GM19438 (cell line): ENCODE measurements around the gene MTERF4.

Experiments
- ATAC-seq: cut with Tn5 transposase; IDR thresholded peaks from one replicate; pipeline ENCODE4 v1.9.1; 2021; ENCODE audit warnings: low read depth; ENCODE audit not compliant: unreplicated experiment

Gene MTERF4

GRCh38 chr2:241052677-241053360, 49.3 kb downstream of the MTERF4 start:
- ATAC-seq = no peak

GRCh38 chr2:241051578-241052487, 50.3 kb downstream of the MTERF4 start:
- no peak for ATAC-seq

DNA sequence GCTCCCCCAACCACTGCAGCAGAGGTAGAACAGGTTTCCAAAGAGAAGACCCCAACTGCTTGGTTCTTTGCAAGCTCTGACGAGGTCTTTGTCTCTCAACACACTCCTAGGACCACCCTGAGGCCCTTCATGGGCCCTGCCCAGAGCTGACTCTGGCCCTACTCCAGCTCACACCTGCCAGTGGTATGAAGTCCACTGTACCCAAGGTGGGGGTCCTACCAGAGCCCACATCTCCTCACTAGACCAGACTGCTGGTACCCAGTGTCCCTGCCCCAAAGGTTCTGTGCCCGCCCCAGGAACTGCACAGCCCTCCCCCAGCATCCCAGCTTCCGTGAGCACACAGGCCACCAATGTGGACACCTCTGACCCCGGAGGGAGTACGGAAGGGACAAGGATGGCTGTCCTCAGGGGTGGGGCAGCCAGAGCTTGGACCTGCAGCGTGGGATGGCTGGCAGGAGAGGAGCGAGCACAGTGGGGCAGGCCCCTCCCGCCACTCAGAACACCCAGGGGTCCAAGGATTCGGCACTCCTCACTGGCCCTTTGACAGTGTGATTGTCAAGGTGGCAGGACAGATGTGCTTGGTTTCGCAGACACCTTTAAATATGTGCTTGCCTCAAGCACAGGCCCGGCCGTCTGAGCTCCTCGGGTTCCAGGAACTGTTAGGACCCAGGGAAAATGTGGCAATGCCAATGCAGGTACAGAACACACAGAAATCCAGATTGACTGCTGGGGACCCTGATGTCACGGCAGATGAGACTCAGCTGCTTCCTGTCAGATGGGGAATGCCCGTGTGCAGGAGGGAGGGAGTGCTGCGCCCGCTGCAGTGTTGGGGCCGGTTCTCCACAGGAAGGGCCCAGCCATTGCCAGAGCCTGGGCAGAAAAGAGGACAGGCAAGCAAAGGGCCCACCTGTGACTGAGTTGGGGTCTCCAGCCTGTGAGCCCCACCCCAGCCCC, 51.2 kb downstream of the MTERF4 start:
- no peak for ATAC-seq

DNA sequence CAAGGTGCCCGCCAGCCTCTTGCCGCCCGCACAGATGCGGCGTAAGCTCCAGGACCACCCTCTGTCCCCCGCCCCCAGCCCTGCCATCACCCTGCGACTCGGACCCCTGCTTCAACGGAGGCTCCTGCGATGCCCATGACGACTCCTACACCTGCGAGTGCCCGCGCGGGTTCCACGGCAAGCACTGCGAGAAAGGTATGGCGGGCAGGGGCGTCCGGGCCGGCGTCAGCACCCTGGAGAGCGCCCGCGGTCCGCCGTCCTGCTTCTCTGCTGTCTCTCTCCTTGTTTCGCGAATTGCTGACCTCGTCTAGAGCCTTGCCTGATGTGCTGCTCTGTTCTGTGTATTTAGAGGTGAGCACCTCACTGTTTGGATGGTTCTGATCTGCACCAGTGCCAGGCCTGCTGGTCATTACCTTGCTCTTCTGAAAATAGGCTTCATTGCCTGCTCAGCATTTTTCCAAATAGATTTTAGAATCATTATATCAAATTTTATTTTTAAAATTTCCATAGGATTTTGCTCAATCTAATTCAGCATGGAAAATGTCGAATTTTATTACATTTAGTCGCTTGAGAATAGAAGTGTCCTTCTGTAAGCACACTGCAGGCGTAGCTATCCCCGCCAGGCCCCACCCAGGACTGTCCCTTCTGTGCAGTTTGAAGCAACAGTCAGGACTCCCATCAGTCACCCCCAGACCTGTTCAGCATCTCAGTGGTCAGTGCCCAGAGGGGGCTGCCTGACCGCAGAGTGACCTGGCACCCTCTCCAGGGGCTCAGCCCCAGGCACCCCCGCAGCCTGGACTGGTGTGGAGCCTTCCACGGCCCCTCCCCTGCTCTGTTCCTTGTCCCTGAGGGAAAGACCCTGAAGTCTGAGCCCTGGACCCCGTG, 52.1 kb downstream of the MTERF4 start:
- no peak for ATAC-seq

GRCh38 chr2:241048949-241049343, 53.1 kb downstream of the MTERF4 start:
- ATAC-seq = no peak

GRCh38 chr2:241048149-241048948, 53.7 kb downstream of the MTERF4 start:
- no peak for ATAC-seq

DNA sequence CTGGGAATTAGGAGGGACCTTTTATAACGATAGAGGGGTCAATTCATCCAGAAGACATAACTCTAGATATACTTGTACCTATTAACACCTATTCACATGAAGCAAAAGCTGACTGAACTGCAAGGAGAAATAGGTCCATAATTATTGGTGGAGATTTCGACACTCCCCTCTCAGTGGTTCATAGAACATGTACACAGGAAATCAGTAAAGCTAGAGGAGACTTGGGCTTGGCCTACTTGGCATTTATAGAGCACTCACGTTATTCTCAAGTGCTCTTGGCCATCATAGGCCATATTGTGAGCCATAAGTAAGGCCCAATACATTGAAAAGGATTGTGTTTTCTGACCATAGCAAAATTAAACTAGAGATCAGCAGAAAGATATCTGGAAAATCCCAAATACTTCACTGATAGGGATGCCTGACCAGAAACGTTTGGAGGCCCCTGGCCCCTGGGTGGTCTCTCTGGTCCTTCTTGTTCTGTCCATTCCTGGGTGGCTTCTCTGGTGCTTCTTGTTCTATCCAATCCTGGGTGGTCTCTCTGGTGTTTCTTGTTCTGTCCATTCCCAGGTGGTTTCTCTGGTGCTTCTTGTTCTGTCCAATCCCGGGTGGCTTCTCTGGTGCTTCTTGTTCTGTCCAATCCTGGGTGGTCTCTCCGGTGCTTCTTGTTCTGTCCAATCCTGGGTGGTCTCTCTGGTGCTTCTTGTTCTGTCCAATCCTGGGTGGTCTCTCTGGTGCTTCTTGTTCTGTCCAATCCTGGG, 54.7 kb downstream of the MTERF4 start:
- no peak for ATAC-seq
